Measurements from ENCODE around the gene ADGRD2. TPM values are rescaled to one million over a fixed set of nuclear protein-coding genes. Genes with fewer than 3 reads are reported as not detected.

Gene ADGRD2
- total and polyA plus RNA-seq, 4 donors = not detected

- WGBS = 66% methylated on average over 5 of the region's 5 CpGs
- no peak for DNase-seq (ENCODE audit: low spot score)
- Histone ChIP-seq H3K4me3 (ENCODE audit: low read depth in 1 of 3, low read length in 3 of 3) (no peak overlapping the region), H3K27me3 (ENCODE audit: control insufficient read depth in 4 of 4, insufficient read depth in 4 of 4, low read length in 3 of 4) (no peaks in the 10 kb centered on the region), H3K9ac (ENCODE audit: low read depth in 1 of 2, low read length in 2 of 2) (no peak overlapping the region), H3K27ac (ENCODE audit: low read depth in 1 of 2, low read length in 2 of 2) (peak overlapping the region; percentile 15 to 36), H3K36me3 (ENCODE audit: control insufficient read depth in 4 of 4, insufficient read depth in 3 of 4, low read depth in 1 of 4, low read length in 3 of 4) (peaks cover 4 to 42% (median 32%) of the 10 kb centered on the region in 4 donors), H3K9me3 (ENCODE audit: control insufficient read depth in 4 of 4, low read length in 3 of 4) (no peaks in the 10 kb centered on the region), H3K4me1 (ENCODE audit: control insufficient read depth in 4 of 4, insufficient read depth in 4 of 4, low read length in 3 of 4) (peaks cover 2 to 28% (median 20%) of the 10 kb centered on the region in 4 donors)
- TF ChIP-seq ATF3 (IDR thresholded peaks at IDR 0.05) = no peak
- TF ChIP-seq CTCF (IDR thresholded peaks at IDR 0.05; ENCODE audit: low read depth, low read length, missing input control) = no peak
- no peak for TF ChIP-seq FOXA2 (IDR thresholded peaks at IDR 0.05)
- TF ChIP-seq YY1 (IDR thresholded peaks at IDR 0.05) = no peak
- peak in 1 of 2 donors; percentile 42 for TF ChIP-seq RXRA (IDR thresholded peaks at IDR 0.05)
- TF ChIP-seq HNF4A (conservative IDR thresholded peaks at IDR 0.05) = peak in 1 of 2 donors; percentile 3
Measured at GRCh38 chr9:124411514-124412227, 38.6 kb upstream of the ADGRD2 start.

GRCh38 chr9:124412228-124412575, 38.0 kb upstream of the ADGRD2 start:
- peaks cover 4 to 42% (median 30%) of the 10 kb centered on the region in 4 donors for H3K36me3 ChIP-seq (ENCODE audit: control insufficient read depth in 4 of 4, insufficient read depth in 3 of 4, low read depth in 1 of 4, low read length in 3 of 4)
- peaks cover 1 to 28% (median 20%) of the 10 kb centered on the region in 4 donors for H3K4me1 ChIP-seq (ENCODE audit: control insufficient read depth in 4 of 4, insufficient read depth in 4 of 4, low read length in 3 of 4)
- no peak overlapping the region for H3K9ac ChIP-seq (ENCODE audit: low read depth in 1 of 2, low read length in 2 of 2)
- TF ChIP-seq ATF3 (IDR thresholded peaks at IDR 0.05) (no peak), JUND (IDR thresholded peaks at IDR 0.05) (no peak), NR2F2 (IDR thresholded peaks at IDR 0.05) (no peak), EGR1 (IDR thresholded peaks at IDR 0.05; ENCODE audit: low read depth in 2 of 2) (no peak), YY1 (IDR thresholded peaks at IDR 0.05) (no peak), GABPA (IDR thresholded peaks at IDR 0.05 in 1 of 2, conservative IDR thresholded peaks at IDR 0.05 in 1 of 2) (no peak), HNF4A (conservative IDR thresholded peaks at IDR 0.05) (no peak), MAX (IDR thresholded peaks at IDR 0.05) (no peak), HNF4G (IDR thresholded peaks at IDR 0.05) (no peak), FOXA2 (IDR thresholded peaks at IDR 0.05) (no peak), CTCF (IDR thresholded peaks at IDR 0.05; ENCODE audit: low read depth, low read length, missing input control) (no peak), RXRA (IDR thresholded peaks at IDR 0.05) (no peak), TAF1 (conservative IDR thresholded peaks at IDR 0.05) (no peak), RAD21 (IDR thresholded peaks at IDR 0.05) (no peak)
- no peak for DNase-seq (ENCODE audit: low spot score)
- H3K4me3 ChIP-seq (ENCODE audit: low read depth in 1 of 3, low read length in 3 of 3) = no peak overlapping the region
- no peaks in the 10 kb centered on the region for H3K27me3 ChIP-seq (ENCODE audit: control insufficient read depth in 4 of 4, insufficient read depth in 4 of 4, low read length in 3 of 4)
- no peak overlapping the region for H3K27ac ChIP-seq (ENCODE audit: low read depth in 1 of 2, low read length in 2 of 2)
- H3K9me3 ChIP-seq (ENCODE audit: control insufficient read depth in 4 of 4, low read length in 3 of 4) = no peaks in the 10 kb centered on the region
- WGBS = 88% methylated on average over 3 of the region's 3 CpGs
